Limb (tissue), 2 donors: ENCODE data around the gene TNRC6C.

Experiments used
- DNase-seq, 2 donors: peaks; one replicate each; pipeline ENCODE4 v3.0.0-alpha.2; 2016; ENCODE audit errors: extremely low spot score in 2 of 2

TNRC6C gene

DNA sequence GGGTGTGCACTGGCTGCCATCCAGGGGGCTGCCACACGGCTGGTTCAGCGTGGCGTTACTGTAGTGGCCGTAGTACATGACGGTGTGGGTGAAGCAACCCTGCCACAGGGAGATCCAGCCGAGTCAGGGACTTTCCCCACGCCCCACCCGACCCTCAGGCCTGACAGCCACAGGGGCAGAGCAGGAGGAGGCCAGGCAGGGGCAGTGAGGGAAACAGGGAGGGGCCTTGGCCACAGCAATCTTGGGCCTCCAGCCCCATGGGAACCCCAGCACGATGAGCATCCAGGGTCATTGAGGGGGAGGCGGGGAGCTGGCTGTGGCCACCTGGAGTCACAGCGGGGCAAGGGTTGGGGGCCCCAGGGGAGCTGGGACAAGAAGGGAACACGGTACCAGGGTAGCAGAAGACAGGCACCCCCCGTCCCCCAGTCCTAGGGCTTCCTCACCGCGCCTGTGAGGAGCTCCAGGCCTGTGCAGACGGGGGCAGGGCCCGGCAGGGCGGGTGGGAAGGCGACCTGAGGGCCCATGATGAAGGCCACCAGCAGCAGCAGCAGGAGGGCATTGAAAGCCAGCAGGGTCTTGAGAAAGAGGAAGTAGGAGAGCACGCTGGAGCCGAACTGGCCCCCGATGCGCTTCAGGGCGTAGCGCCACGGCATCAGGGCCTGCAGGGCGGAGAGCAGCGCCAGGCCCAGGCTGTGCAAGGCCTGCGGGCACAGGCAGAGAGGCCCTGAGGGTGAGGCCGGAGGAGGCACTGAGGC is 165.8 kb downstream of the TNRC6C start:
- DNase-seq: peak in 1 of 2 donors; percentile 27

- DNase-seq: no peak
Observed at GRCh38 chr17:78124836-78125137, 166.3 kb downstream of the TNRC6C start.

DNA sequence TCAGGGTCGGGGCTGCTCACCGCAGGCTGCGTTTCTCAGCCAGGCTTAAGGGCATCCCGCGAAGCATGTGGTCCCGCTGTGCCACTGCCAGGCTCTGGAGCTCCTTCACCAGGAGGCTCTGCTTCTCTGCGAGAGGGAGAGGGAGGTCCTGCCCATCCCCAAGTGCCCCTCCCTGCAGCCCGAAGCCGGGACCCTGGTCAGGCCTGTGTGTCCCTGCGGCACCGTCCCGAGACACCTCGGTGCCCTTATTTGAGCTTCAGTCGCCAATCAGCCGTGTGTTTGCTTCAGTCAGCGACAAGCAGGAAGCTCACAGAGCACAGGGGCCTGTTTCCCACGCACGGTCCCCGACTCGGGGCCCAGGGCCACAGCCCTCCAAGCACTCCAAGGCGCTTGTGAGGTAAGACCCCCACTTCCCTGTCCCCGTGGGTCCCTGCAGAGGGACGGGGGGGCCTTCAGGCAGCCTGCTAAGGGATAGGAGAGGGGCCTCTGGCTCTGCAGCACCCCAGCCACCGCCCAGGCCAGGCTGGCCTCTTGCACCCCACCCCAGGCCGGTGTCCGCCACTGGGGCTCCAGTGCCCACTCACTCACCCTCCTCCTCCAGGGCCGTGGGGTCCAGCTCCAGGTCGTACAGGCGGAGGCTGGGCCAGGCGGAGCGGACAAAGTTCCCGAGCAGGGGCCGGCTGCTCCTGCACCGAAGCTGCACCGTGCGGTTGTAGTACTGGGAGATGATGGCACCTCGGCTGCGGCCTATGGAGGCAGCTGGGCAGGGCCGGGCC is 166.8 kb downstream of the TNRC6C start:
- DNase-seq: peak in 1 of 2 donors; percentile 27

- DNase-seq: no peak
Observed at GRCh38 chr17:78125976-78126894, 167.7 kb downstream of the TNRC6C start.

- DNase-seq: no peak
Observed at GRCh38 chr17:78126895-78127238, 168.4 kb downstream of the TNRC6C start.

- DNase-seq: peak in 1 of 2 donors; percentile 69
Observed at GRCh38 chr17:78127239-78127887, 168.9 kb downstream of the TNRC6C start.

- DNase-seq: peak in 1 of 2 donors; percentile 71
Observed at GRCh38 chr17:78127888-78128550, 169.5 kb downstream of the TNRC6C start.

DNA sequence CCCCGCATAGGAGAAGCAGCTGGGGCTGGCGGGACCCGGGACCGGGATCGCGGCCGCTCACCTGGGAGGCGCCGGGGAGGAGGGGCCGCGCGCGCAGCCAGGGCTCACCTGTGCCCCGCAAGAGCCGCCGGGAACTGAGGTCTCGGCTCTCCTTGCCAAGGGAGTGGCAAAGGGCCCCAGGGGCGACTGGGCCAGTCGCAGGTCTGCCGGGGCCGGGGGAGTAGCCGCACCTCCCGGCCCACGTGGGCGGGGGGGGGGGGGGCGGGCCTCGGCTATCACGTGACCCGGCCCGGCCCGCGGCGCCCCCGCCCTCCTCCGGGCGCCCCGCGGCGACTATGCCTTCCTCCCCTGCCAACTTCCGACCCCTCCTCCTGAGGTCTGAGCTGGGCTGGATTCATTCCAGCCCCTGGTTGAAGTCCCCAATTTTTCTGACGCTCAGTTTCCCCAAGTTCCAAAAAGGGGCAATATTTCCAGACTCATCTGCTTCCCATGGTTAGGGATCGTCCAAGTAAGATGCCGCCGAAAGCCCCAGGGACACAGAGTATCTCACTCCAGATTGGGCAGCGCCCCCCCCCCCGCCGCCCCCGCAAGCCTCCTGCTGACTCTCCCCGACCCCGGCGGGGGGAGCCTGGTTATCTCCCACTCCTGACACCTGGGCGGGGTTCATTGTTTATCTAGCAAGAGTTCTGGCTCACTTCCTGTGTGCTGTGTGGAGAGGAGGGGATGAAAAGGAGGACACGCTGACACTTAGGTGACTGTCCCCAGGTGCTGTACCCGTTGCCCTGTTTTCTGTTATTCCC is 170.2 kb downstream of the TNRC6C start, which contains the start of gene TMC6:
TSS of gene TMC6 (minus strand) at position 205 of the 800 bp plus-strand sequence. CDS start 1,923 bp downstream, outside the sequence.
- peak in 1 of 2 donors; percentile 76 for DNase-seq

DNA sequence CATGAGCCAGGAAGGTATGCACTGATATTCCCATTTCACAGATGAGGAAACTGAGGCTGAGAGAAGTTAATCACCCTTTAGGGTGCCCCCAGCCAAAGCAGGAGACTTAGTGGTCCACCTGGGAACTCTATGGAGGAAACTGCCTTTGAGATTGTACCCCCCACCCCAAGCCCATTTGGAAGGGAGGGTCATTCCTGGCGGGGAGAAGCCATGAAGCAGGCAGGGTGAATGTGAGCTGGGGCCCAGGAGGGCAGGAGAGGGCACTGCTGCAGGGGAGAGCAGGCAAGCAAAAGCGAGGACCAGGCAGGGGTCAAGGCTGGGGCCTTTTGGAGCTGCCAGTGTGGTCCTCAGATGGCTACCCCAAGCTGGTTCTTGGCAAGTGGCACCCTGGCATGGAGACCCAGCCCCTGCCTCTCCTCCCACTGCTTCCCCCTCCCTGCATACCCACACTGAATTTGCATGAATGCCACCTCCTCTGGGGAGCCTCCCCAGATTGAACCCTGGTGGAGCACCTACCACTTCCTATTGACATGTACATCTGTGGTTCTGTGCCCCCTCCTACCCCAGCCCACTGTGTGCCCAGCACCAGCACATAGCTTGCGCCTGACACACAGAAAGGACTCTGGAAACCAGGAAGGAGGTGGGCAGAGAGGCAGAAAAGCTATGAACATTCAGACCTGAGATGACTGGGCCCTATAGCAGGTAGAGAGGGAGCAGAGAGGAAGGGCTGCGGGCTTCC is 171.0 kb downstream of the TNRC6C start:
- DNase-seq: no peak

GRCh38 chr17:78130090-78130436 is 171.6 kb downstream of the TNRC6C start:
- no peak for DNase-seq

DNA sequence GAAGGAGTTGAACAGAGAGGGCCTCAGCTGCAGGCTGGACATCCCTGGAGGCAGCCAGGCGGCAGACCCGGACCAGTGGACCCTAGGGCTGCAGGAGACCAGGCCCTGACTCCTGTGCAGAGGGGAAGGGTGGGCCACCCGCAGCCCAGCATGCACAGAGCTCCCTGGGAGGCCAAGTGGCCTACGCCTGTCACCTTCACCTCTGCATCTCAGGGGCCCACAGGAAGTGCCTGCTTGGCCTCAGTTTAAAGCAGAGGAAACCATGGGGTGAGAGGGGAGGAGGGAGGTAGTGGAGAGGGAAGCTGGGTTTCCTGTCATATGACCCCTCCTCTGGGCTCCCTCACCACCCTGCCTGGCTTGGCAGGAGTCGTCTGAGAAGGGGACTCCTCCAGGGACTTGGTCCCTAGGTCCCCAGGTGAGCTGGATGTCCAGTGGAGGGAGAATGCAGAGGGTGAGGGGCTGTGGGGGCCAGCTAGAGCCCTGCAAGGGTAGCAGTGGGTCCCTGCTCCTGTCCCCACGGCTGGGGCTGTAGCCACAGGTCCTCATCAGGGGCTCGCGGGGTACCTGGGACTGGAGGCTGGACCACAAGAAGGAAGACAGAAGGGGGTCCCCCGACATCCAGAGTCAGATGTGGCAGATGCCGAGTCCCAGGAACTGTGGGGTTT is 172.1 kb downstream of the TNRC6C start, which contains the start of gene TMC8:
TSS of gene TMC8 (plus strand) at position 335 of the 665 bp plus-strand sequence. CDS start 818 bp downstream, outside the sequence.
- peak in 1 of 2 donors; percentile 38 for DNase-seq

GRCh38 chr17:78131172-78132083 is 172.9 kb downstream of the TNRC6C start:
- peak in 1 of 2 donors; percentile 58 for DNase-seq

DNA sequence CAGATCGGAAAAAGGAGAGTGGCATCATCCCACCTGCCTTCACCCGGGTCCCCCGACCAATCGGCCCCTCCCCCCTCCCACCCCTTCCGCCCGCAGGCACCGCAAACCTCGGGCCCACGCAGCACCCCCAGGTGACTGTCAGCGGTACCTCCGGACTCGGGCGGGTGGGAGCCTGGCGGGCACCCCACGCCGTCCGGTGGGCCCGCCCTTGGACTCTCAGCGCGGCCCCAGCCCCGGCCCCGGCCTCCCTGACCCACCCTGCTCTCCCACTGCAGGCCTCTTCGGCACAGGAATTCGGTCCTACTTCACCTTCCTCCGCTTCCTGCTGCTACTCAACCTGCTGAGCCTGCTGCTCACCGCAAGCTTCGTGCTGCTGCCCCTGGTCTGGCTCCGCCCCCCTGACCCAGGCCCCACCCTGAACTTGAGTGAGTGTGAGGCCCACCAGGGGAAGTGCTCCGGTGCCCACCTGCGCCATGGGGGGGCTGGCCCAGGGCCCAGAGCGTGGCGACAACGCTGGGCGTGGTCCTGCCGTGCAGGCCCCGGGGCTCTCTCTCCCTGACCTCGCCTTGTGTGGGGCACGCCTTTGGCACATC is 173.7 kb downstream of the TNRC6C start:
- no peak for DNase-seq

GRCh38 chr17:78132767-78133178 is 174.3 kb downstream of the TNRC6C start:
- DNase-seq: peak in 1 of 2 donors; percentile 34

GRCh38 chr17:78133179-78133951 is 174.9 kb downstream of the TNRC6C start:
- peak in 1 of 2 donors; percentile 27 for DNase-seq
